Astrocyte (in vitro differentiated cells and primary cell): Measurements from ENCODE around the gene CALCB. TPM values are rescaled to one million over a fixed set of nuclear protein-coding genes. Genes with fewer than 3 reads are reported as not detected.
A peak's percentile ranks its signal among the peaks of the same experiment; 100 is the strongest.

Source experiments
- DNase-seq: peaks from one replicate; pipeline ENCODE4 v3.0.0-alpha.2; 2010; ENCODE audit warnings: low read depth
- FAIRE-seq: peaks from 2 replicates; lab custom pipeline; 2011; peaks lifted over from hg19 to GRCh38; lab: Jason Lieb, UNC
- H2AFZ ChIP-seq: 2 replicates; pipeline ENCODE4 v1.6.0; 2012; ENCODE audit warnings: low read depth, low read length, inconsistent platforms
- H3K27ac ChIP-seq: 2 replicates; pipeline ENCODE4 v1.5.1; 2011; ENCODE audit warnings: low read depth, low read length, inconsistent platforms
- H3K27me3 ChIP-seq: 2 replicates; pipeline ENCODE4 v1.6.0; 2011; ENCODE audit warnings: low read length, inconsistent platforms; ENCODE audit not compliant: insufficient read depth
- H3K36me3 ChIP-seq: 2 replicates; pipeline ENCODE4 v1.5.1; 2011; ENCODE audit warnings: low read length, inconsistent platforms; ENCODE audit not compliant: insufficient read depth
- H3K4me1 ChIP-seq: 2 replicates; pipeline ENCODE4 v1.5.1; 2011; ENCODE audit warnings: low read length, inconsistent platforms; ENCODE audit not compliant: insufficient read depth
- H3K4me2 ChIP-seq: 2 replicates; pipeline ENCODE4 v1.6.0; 2012; ENCODE audit warnings: low read length, inconsistent platforms
- H3K4me3 ChIP-seq: 2 replicates; pipeline ENCODE4 v1.5.1; 2011; ENCODE audit warnings: low read depth, mild to moderate bottlenecking, low read length, inconsistent platforms; ENCODE audit not compliant: insufficient read depth
- H3K79me2 ChIP-seq: 2 replicates; pipeline ENCODE4 v1.6.0; 2012; ENCODE audit warnings: mild to moderate bottlenecking, low read length, inconsistent platforms; ENCODE audit not compliant: insufficient read depth
- H3K9ac ChIP-seq: 2 replicates; pipeline ENCODE4 v1.6.0; 2012; ENCODE audit warnings: mild to moderate bottlenecking, low read length, inconsistent platforms
- H3K9me3 ChIP-seq: 2 replicates; pipeline ENCODE4 v1.5.1; 2012; ENCODE audit warnings: low read depth, mild to moderate bottlenecking, low read length, inconsistent platforms; ENCODE audit not compliant: insufficient read depth
- H4K20me1 ChIP-seq: 2 replicates; pipeline ENCODE4 v1.6.0; 2012; ENCODE audit warnings: low read length, inconsistent platforms; ENCODE audit not compliant: insufficient read depth
- H3K27ac Mint-ChIP-seq: one replicate; pipeline ENCODE4 v1.8.0; 2021; ENCODE audit warnings: mild to moderate bottlenecking, mixed read lengths; ENCODE audit not compliant: unreplicated experiment
- H3K27me3 Mint-ChIP-seq: one replicate; pipeline ENCODE4 v1.8.0; 2021; ENCODE audit warnings: low read depth, mixed read lengths; ENCODE audit not compliant: unreplicated experiment
- H3K36me3 Mint-ChIP-seq: one replicate; pipeline ENCODE4 v1.8.0; 2021; ENCODE audit warnings: low read depth, mixed read lengths; ENCODE audit not compliant: unreplicated experiment
- H3K4me1 Mint-ChIP-seq: one replicate; pipeline ENCODE4 v1.8.0; 2021; ENCODE audit warnings: low read depth, mixed read lengths; ENCODE audit not compliant: unreplicated experiment
- H3K4me3 Mint-ChIP-seq: one replicate; pipeline ENCODE4 v1.8.0; 2021; ENCODE audit warnings: mild to moderate bottlenecking, moderate library complexity, mixed read lengths; ENCODE audit not compliant: unreplicated experiment
- H3K9me3 Mint-ChIP-seq: one replicate; pipeline ENCODE4 v1.8.0; 2021; ENCODE audit warnings: mild to moderate bottlenecking, mixed read lengths; ENCODE audit not compliant: unreplicated experiment
- EZH2 ChIP-seq: IDR thresholded peaks from 2 replicates; pipeline ENCODE4 v1.6.1; 2012; ENCODE audit warnings: mild to moderate bottlenecking, low read length, inconsistent platforms; ENCODE audit not compliant: insufficient read depth
- total RNA-seq: library from RNA; stranded (reverse); gene quantifications from 2 replicates; pipeline ENCODE4 v1.2.1, GENCODE V29; 2021
- TF ChIP-seq, protein P1 (sequence below): IDR thresholded peaks from 2 replicates; pipeline ENCODE4 v1.5.1; 2011; ENCODE audit warnings: low read depth, mild to moderate bottlenecking, inconsistent platforms, low read length, moderate library complexity; ENCODE audit not compliant: insufficient read depth

Gene CALCB
- total RNA-seq, 1 donor from 2014 or later, result 0.61 TPM

DNA sequence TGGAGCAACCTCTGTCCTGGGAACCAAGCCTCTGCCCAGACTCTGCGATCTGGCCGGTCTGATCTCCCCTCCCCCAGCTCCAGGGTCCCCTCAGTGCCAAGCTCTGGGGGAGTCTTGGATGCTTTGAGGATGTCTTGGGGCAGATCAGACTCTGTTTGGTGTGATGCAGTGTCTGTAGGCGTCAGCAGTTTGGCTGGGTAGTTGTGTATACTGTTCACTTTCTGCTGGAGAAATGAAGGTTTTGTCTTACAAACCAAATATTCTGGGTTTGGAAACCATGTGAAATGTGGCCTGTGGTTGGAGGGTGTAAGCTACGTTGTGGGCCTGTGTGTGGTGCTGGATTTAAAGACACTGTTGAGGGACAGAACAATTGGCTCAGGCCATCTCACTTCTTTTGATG, 46.0 kb downstream of the CALCB start:
- Mint-ChIP-seq H3K9me3 (no peaks in the 10 kb centered on the region), H3K36me3 (no peaks in the 10 kb centered on the region), H3K4me1 (peaks cover 20% of the 10 kb centered on the region), H3K4me3 (no peak overlapping the region), H3K27me3 (peaks cover 16% of the 10 kb centered on the region), H3K27ac (no peak overlapping the region)
- H3K36me3 ChIP-seq, result no peaks in the 10 kb centered on the region
- H3K79me2 ChIP-seq, result no peaks in the 10 kb centered on the region
- H3K27me3 ChIP-seq, result no peaks in the 10 kb centered on the region
- TF ChIP-seq, protein P1, sequence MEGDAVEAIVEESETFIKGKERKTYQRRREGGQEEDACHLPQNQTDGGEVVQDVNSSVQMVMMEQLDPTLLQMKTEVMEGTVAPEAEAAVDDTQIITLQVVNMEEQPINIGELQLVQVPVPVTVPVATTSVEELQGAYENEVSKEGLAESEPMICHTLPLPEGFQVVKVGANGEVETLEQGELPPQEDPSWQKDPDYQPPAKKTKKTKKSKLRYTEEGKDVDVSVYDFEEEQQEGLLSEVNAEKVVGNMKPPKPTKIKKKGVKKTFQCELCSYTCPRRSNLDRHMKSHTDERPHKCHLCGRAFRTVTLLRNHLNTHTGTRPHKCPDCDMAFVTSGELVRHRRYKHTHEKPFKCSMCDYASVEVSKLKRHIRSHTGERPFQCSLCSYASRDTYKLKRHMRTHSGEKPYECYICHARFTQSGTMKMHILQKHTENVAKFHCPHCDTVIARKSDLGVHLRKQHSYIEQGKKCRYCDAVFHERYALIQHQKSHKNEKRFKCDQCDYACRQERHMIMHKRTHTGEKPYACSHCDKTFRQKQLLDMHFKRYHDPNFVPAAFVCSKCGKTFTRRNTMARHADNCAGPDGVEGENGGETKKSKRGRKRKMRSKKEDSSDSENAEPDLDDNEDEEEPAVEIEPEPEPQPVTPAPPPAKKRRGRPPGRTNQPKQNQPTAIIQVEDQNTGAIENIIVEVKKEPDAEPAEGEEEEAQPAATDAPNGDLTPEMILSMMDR, result no peak
- TF ChIP-seq EZH2, result no peak
- no peaks in the 10 kb centered on the region for H4K20me1 ChIP-seq
- H3K27ac ChIP-seq, result no peak overlapping the region
- no peak overlapping the region for H3K9ac ChIP-seq
- FAIRE-seq, result no peak
- H3K4me2 ChIP-seq, result no peak overlapping the region
- no peak for DNase-seq
- H3K9me3 ChIP-seq, result no peaks in the 10 kb centered on the region
- H2AFZ ChIP-seq, result no peak overlapping the region
- H3K4me3 ChIP-seq, result no peak overlapping the region
- peaks cover 11% of the 10 kb centered on the region for H3K4me1 ChIP-seq

DNA sequence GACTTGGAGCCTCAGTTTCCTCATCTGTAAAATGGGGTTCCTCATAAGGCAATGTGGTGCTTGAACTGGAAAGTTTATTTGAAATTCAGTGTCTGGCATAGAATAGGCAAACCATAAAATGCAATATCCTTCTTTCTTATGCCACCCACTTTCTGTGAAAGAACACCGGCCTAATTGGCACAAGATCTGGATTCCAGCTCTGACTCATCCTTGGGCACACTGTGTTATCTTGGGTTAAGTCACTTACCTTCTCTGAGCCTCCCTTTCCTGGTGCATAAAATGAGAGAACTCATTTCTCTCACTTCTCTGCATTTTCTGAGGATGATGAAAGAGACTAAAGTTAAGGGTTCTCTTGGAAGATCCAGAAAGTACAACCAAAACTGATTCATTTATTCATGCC, 46.4 kb downstream of the CALCB start:
- Histone ChIP-seq H3K27ac (no peak overlapping the region), H4K20me1 (no peaks in the 10 kb centered on the region), H3K27me3 (no peaks in the 10 kb centered on the region), H2AFZ (no peak overlapping the region), H3K79me2 (no peaks in the 10 kb centered on the region), H3K4me3 (no peak overlapping the region), H3K36me3 (no peaks in the 10 kb centered on the region), H3K4me2 (no peak overlapping the region), H3K9me3 (no peaks in the 10 kb centered on the region), H3K9ac (no peak overlapping the region), H3K4me1 (peaks cover 13% of the 10 kb centered on the region)
- H3K4me3 Mint-ChIP-seq, result no peak overlapping the region
- no peak overlapping the region for H3K27ac Mint-ChIP-seq
- no peaks in the 10 kb centered on the region for H3K36me3 Mint-ChIP-seq
- TF ChIP-seq, protein P1, result no peak
- TF ChIP-seq EZH2, result no peak
- FAIRE-seq (no peak), DNase-seq (no peak)
- no peaks in the 10 kb centered on the region for H3K9me3 Mint-ChIP-seq
- peaks cover 16% of the 10 kb centered on the region for H3K27me3 Mint-ChIP-seq
- peaks cover 22% of the 10 kb centered on the region for H3K4me1 Mint-ChIP-seq

DNA sequence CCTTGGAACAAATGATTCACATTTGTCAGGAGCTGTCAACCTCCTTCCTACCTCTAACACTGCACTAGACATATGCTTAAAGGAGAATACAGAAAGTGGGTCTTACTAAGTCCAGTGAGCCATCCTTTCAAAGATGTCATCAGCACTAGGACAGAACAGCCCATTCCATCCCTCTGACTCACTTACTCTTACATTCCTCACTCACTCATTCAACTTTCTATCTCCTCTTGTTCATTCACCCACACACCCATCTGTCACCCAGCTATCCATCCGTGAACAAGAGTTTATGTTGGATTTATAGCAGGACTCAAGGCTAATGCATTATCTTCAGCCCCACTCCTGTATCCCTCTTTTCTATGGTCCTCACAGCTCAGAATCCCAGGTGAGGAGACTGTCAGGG, 50.5 kb downstream of the CALCB start:
- TF ChIP-seq, protein P1, result no peak
- TF ChIP-seq EZH2, result no peak
- H3K27me3 ChIP-seq, result no peaks in the 10 kb centered on the region
- H3K9me3 Mint-ChIP-seq, result no peaks in the 10 kb centered on the region
- no peaks in the 10 kb centered on the region for H3K27me3 Mint-ChIP-seq
- H3K4me1 Mint-ChIP-seq, result peaks cover 19% of the 10 kb centered on the region
- no peaks in the 10 kb centered on the region for H4K20me1 ChIP-seq
- H3K9me3 ChIP-seq, result no peaks in the 10 kb centered on the region
- peak; percentile 98 for FAIRE-seq
- H3K4me3 Mint-ChIP-seq, result no peak overlapping the region
- peak overlapping the region; percentile 68 for H3K4me2 ChIP-seq
- no peaks in the 10 kb centered on the region for H3K36me3 Mint-ChIP-seq
- H3K27ac Mint-ChIP-seq, result peak overlapping the region; percentile 37
- no peak overlapping the region for H3K9ac ChIP-seq
- no peaks in the 10 kb centered on the region for H3K36me3 ChIP-seq
- H3K27ac ChIP-seq, result no peak overlapping the region
- peaks cover 15% of the 10 kb centered on the region for H3K4me1 ChIP-seq
- no peak overlapping the region for H2AFZ ChIP-seq
- H3K79me2 ChIP-seq, result no peaks in the 10 kb centered on the region
- no peak overlapping the region for H3K4me3 ChIP-seq
- DNase-seq, result peak; percentile 83
